Bronchial epithelial cell (primary cell): ENCODE data around the gene NMRK2. TPM values are rescaled to one million over a fixed set of nuclear protein-coding genes. Genes with fewer than 3 reads are reported as not detected.
A peak's percentile ranks its signal among the peaks of the same experiment; 100 is the strongest.

Experiments
- DNase-seq: peaks from one replicate; pipeline ENCODE4 v3.0.0-alpha.2; 2010; ENCODE audit warnings: low read depth
- FAIRE-seq: peaks from 2 replicates; lab custom pipeline; 2011; peaks lifted over from hg19 to GRCh38; lab: Jason Lieb, UNC
- H3K27me3 ChIP-seq: 2 replicates; pipeline ENCODE4 v1.5.1; 2011; ENCODE audit warnings: low read length; ENCODE audit not compliant: control insufficient read depth, insufficient read depth
- H3K36me3 ChIP-seq: 2 replicates; pipeline ENCODE4 v1.5.1; 2011; ENCODE audit warnings: low read length; ENCODE audit not compliant: control insufficient read depth, insufficient read depth
- H3K4me3 ChIP-seq: 2 replicates; pipeline ENCODE4 v1.5.1; 2011; ENCODE audit warnings: mild to moderate bottlenecking, low read depth, low read length, control low read depth
- total RNA-seq: library from RNA; depleted of rRNA; stranded (reverse); fragments of >200 nt; gene quantifications from 2 replicates; pipeline ENCODE4 v1.2.1, GENCODE V29; 2014
- TF ChIP-seq, protein P1 (sequence below): IDR thresholded peaks from 2 replicates; pipeline ENCODE4 v1.5.1; 2011; ENCODE audit warnings: mild to moderate bottlenecking, moderate library complexity, low read length, control low read depth, inconsistent platforms; ENCODE audit not compliant: insufficient read depth, severe bottlenecking

Gene NMRK2
- total RNA-seq, 1 donor from 2014 or later: not detected

DNA sequence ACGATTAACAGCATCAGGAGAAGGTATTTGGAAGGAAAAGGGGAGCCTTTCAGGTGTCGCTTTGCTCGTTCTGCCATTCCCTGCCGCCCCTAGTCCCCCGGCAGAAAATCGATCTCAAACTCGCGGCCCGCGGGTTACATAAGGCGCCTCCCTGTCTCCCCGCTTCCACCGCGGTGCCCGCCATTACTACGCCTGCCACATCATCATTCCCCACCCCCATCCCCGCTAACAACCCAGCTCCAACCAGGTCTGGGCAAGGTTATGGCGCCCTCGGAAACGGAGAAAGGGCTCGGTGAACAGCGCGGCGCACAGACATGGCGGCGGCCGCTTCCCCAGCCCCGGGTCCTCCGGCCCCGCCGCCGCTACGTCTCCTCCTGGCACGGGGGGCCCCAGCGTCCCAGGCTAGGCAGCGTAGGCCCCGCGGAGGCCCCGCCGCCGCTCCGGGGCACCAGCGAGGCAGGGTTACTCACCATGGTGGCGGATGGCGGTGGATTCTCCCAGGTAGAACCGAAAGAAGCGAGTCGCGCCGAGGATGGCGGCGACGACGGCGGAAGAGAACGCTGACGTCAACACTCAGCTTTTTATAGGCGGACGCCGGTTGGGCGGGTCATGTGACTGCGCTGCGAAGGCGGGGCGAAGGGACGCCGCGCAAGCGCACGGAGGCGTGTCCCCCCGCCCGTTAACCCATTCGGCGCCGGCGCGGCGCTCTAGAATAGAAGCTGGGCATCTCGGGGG is 52.2 kb downstream of the NMRK2 start, which contains the start of gene EEF2:
EEF2 (minus strand) TSS at position 556 of the 735 bp plus-strand sequence; CDS start at position 473, 83 bp downstream.
- DNase-seq (peak; percentile 49), FAIRE-seq (no peak)
- Histone ChIP-seq H3K4me3 (peak within 1 kb of the TSS; percentile 78), H3K36me3 (peaks cover 45% of the 10 kb centered on the region), H3K27me3 (no peaks in the 10 kb centered on the region)
- TF ChIP-seq, protein P1, sequence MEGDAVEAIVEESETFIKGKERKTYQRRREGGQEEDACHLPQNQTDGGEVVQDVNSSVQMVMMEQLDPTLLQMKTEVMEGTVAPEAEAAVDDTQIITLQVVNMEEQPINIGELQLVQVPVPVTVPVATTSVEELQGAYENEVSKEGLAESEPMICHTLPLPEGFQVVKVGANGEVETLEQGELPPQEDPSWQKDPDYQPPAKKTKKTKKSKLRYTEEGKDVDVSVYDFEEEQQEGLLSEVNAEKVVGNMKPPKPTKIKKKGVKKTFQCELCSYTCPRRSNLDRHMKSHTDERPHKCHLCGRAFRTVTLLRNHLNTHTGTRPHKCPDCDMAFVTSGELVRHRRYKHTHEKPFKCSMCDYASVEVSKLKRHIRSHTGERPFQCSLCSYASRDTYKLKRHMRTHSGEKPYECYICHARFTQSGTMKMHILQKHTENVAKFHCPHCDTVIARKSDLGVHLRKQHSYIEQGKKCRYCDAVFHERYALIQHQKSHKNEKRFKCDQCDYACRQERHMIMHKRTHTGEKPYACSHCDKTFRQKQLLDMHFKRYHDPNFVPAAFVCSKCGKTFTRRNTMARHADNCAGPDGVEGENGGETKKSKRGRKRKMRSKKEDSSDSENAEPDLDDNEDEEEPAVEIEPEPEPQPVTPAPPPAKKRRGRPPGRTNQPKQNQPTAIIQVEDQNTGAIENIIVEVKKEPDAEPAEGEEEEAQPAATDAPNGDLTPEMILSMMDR: no peak

DNA sequence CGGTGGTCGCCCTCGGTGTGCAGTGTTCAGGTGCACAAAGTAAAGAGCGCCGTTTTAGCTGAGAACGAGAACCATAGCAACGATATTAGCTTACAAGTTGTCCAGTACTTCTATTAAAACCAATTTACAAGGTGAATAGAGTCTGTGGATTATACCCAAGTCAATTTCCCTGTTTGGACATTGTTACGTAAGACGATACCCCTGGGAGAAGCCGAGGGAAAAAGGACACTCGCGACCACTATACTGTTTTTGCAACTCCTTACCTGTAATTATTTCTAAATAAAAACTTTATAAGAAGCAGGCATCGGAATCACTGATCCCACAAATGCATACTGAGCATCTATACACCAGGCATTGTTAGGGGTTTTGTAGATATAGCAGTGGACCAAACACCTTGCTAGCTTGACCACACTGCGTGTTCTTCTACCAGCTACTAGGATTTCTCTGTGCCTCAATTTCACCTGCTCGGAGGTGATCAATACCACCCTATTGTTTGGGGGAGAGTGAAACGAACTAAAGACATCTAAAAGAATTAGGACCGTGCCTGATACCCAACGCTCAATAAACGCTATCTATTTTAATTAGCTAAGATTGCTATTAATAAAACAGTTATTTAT is 52.9 kb downstream of the NMRK2 start:
- DNase-seq (no peak), FAIRE-seq (no peak)
- TF ChIP-seq, protein P1: no peak

DNA sequence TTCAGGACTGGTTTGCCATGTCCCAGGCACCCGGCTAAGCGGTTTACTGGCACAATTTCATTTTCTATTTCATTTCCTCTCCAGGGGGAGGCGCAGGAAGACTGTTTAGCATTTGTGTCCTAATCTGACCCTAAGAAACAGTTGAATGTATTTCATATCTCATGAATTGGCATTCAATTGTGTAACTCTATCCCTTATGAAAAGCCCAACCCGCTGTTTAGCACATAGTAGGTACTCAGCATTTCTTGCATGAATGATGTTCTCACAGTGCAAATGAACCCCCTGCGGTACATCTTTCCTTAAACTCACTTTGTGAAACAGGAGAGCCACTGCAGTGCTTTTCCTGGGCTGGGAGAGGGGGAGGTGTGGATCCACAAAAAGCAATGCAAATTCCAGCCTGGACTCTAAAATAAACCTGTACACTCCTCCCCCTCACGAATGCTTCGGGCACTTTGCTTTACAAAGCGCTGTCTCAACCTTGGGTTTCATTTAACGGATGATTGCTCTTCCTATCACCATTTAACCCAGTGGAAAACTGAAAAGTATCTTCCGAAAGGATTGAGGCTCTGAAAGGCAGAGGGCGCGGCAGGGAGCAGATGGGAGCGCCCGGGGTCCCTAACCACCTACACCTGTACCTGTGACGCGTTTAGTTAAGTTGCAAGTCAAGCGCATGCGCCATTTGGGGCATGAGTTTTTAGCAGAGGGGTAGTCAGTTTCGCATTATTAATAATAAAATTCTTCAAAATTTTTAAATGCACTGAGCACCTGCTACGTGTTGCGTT is 53.6 kb downstream of the NMRK2 start:
- DNase-seq: peak; percentile 73
- Histone ChIP-seq H3K36me3 (peaks cover 31% of the 10 kb centered on the region), H3K4me3 (peak overlapping the region; percentile 15), H3K27me3 (no peaks in the 10 kb centered on the region)
- FAIRE-seq: no peak
- TF ChIP-seq, protein P1: peak; percentile 51

More for the DNA sequence above, 52.9 kb downstream of the NMRK2 start:
- Histone ChIP-seq H3K36me3 (peaks cover 38% of the 10 kb centered on the region), H3K4me3 (peak overlapping the region; percentile 78), H3K27me3 (no peaks in the 10 kb centered on the region)

DNA sequence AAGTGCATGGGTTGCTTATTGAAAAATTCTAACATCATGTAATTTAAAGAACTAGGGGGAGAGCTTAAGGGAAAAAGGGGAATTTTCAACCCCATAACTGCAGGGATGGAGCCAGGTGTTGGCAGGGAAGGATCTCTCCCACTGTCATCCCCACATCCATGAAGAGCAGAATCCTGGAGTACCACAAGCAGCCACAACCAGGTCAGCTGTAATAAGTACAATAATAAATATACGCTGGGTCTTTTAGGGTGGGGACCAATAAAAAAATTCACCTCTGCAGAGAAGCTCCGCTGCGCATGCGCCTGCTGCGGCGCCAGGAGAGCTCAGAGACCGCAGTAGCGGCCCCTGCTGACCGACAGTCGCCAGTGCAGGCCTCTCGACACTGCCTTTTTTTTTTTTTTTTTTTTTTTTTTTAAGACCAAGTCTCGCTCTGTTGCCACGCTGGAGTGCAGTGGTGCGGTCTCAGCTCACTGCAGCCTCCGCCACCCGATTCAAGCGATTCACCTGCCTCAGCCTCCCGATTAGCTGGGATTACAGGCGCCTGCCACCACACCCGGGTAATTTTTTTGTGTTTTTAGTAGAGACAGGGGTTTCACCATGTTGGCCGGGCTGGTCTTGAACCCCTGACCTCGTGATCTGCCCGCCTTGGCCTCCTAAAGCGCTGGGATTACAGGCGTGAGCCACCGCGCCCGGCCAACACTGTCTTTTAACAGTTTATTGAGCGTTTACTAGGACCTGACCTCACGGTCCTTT is 54.9 kb downstream of the NMRK2 start:
- DNase-seq: peak; percentile 72
- TF ChIP-seq, protein P1: peak; percentile 92
- Histone ChIP-seq H3K27me3 (no peaks in the 10 kb centered on the region), H3K4me3 (no peak overlapping the region), H3K36me3 (peaks cover 18% of the 10 kb centered on the region)
- FAIRE-seq: no peak

DNA sequence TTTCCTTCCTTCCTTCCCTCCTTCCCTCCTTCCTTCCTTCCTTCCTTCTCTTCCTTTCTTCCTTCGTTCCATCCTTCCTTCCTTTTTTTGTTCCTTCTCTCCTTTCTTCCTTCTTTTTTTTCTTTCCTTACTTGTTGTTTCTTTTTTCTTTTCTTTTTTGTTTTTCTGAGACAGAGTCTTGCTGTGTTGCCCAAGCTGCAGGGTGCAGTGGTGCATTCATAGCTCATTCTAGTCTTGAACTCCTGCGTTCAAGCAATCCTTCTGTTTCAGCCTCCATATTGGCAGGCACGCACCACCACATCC is 57.9 kb downstream of the NMRK2 start:
- Histone ChIP-seq H3K4me3 (no peak overlapping the region), H3K27me3 (no peaks in the 10 kb centered on the region), H3K36me3 (no peaks in the 10 kb centered on the region)
- no peak for FAIRE-seq
- TF ChIP-seq, protein P1: no peak
- no peak for DNase-seq
